NCI-H2171 (cell line): ENCODE results near the gene POMGNT1.

Source experiments
- DNase-seq: peaks from one replicate; lab custom pipeline; 2025; lab: John Stamatoyannopoulos, UW

Gene POMGNT1

DNA sequence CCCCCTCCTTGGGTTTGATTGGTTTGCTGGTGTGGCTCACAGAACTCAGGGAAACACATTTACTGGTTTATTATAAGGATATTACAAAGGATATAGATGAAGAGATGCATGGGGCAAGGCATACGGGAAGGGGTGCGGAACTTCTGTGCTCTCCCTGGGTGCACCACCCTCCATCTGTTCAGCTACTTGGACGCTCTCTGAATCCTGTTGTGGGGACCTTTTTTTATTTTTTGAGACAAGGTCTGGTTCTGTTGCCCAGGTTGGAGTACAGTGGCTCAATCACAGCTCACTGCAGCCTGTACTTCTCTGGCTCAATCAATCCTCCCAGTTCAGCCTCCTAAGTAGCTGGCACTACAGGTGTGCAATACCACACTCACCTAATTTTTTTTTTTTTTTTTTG, 12.3 kb upstream of the POMGNT1 start:
- no peak for DNase-seq

DNA sequence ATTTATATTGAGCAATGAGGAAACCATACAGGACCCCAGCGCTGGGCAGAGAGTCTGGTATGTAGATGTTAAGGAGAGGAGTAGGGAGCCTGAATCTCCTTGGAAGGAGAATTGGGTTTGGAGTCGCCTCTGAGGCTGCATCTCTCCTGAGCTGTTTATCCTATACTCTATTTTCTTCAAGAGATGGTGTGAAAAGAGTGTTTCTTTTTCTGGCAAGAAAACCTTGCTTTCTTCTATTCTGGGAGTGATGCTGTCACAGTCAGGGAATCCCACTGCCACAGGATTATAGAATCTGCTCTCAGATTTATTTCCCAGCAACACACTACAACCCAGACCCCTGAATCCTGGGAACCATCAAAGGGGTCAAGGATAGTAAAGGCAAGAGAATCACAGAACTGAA, 8.2 kb upstream of the POMGNT1 start:
- no peak for DNase-seq

DNA sequence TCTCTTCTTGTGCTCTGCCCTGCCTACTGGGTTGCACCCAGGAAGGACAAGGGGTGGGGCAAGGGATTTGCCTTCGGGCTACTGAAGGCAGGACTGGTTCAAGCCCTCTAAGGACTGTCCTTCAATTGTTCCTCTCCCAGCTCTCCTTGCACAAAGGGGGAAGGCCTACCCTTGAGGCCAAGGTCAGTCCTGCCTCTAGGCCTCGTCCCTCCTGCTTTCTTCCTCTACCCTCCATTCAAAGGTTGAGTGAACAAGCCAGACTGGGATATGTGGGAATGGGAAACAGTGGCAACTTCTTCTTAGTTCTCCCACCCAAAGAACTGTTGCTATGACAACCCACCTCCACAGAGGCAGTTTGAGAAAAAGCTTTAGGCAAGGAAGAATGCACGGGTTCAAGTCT, 7.6 kb upstream of the POMGNT1 start:
- no peak for DNase-seq

GRCh38 chr1:46205141-46205540, 6.9 kb upstream of the POMGNT1 start:
- DNase-seq = no peak

GRCh38 chr1:46204406-46204742, 6.1 kb upstream of the POMGNT1 start:
- DNase-seq = no peak

- DNase-seq = no peak
Measured at GRCh38 chr1:46203738-46204405, 5.6 kb upstream of the POMGNT1 start.

DNA sequence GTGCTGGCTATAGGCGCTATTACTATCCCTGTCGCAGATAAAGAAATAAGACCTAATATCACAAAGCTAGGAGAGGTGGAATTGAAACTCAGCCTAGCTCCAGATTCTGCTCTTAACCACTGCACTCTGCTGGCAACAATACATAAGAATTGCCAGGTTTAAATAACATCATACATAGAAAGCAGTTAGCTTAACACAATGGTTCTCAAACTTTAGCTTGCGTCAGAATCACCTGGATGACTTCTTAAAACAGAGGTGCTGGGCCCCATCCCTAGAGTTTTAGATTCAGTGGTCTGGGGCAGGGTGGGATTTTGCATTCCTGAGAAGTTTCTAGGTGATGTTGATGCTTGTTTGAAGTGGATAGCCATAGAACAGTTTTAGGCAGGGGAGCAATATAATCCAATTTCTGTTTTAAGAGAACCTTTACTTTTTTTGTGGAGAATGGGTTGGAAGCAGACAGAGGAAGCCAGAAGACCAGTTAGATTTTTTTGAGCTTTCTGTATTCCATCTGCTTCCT, 1.1 kb upstream of the POMGNT1 start:
- no peak for DNase-seq

DNA sequence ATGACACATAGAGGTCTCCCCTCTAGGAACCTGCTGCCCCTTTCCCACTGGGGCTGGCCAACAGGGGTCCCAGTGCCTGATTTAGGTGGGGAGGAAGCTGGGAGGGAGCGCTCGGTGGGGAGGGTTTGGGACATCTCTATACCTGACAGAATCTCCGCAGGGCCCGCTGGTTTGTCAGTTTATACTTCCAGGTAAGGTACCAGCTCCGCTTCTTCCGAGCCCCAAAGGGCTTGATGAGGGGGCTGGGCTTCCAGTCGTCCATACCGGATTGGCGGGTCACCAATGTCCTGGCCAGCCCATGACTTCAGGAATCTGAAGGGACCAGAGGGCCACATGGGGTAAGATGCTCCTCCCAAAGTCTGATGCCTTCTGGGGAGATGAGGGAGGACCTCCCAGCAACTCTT, 672 bp downstream of the POMGNT1 start:
- DNase-seq = no peak

- DNase-seq = no peak
Measured at GRCh38 chr1:46196609-46197008, 1.6 kb downstream of the POMGNT1 start.

DNA sequence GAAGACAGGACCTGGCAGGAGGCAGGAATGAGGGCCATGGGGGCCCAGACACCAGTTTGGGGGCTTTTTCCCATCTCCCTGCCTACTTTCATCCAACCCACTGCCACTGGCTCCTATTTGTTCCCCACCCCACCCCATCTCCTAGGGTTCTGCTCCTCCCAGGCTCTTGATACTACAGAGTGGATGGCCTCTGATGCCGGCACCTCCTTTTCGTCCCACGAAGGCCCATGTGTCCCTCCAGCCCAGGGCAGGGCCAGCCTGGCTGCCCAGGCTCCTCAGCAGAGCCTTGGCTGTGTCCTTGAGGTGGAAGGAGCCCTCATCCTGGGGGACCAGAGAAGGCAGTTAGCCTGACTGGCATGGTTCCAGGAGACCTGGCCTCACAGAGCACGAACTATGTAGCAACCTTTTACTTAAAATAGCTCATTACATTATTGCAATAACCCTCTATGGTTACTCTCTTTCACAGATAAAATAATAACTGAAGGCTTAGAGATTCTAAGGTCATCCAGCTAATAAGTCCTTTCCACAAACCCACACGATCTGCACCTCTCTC, 3.5 kb downstream of the POMGNT1 start:
- no peak for DNase-seq

DNA sequence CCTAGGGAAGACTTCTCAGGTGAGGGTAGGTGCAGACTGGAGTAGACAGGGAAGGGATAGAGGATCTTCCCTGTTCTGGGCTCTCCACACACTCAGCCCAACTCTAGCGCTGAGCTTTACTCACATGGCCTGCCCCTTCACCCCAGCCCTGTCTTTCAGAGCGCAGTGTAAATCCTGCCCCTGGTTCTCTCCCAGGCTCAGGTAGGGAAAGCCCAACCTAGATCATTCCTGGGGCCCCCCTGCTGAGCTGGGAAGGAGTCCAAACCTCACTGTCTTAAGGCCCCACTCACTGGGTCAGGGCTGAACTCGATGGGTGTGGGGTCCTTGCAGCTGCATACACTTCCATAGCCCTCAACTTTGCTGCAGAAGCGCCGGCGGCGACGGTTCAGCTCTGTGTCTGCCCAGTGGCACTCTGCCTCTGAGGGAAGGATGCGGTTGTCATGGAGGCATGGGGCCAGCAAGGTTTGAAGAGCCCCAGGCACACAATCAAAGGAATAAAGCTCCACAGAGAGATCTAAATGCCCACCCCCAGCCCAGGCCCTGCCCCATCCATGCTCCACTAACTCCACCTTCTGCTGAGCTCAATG, 4.2 kb downstream of the POMGNT1 start:
- DNase-seq = no peak

DNA sequence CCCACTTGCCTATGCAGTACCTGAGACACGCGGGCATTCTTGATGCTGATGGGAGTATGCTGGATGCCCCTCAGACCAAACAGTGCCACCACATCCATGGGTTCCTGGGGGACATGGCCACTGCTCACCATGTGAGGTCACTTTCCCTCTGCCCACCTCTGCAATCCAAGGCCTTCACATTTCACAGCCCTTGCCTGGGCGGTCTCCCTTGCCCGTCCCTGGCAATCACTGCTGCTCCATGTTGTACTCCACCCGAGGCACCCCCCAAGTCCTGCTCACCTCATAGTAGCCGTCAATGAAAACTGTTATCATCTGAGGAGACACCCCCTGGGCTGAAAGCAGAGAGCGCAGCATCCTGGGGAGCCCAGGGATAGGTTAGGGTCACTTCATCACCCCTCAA, 4.9 kb downstream of the POMGNT1 start:
- no peak for DNase-seq

DNA sequence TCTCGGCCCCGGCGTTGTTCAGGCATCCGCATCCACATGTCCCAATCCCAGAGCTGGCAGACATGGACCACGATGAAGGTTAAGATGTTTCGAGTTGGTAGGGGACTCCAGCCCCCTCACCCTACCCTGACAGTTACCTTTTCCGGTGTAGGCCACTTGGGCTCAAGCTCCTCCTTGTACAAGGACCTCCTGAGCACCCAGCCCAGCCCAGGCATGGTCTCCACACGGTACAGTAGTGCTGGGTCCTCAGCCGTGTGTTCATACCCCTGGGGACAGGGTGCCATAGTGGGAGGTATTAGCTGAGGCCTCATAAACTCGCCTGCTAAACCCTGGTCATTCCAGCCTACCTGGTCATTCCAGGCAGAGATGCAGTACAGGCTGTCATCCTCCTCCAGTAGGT, 6.1 kb downstream of the POMGNT1 start:
- DNase-seq = no peak

DNA sequence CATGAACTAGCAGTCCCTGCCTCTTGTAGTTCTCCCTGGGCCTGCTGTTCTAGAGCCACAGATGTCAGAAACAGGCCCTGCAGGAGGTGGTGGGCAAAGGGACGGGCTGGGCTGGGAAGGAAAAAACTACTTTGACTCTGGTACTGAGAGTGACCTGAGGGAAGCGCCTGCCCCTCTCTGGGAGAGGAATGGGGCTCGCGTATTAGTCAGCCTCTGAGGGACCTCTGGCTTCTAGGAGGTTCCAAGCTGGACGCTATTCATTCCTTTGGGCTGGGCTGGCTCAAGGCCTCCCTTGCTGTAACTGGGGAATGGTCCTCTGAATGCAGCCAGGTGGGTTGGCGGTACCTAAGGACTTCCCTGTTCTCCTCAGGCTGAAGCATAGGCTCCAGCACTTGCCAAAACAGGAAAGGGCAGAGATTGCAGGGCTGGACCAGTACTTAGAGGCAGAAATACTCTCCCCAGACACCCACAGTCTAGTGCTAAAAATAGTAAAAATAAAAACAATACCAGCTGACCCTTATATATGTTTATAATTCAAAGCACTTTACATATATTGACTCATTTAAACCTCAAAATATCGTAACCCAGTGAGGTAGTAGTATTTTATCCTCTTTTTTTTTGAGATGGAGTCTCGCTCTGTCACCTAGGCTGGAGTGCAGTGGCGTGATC, 7.1 kb downstream of the POMGNT1 start:
- DNase-seq = no peak

- DNase-seq = no peak
Measured at GRCh38 chr1:46190539-46190938, 7.7 kb downstream of the POMGNT1 start.

DNA sequence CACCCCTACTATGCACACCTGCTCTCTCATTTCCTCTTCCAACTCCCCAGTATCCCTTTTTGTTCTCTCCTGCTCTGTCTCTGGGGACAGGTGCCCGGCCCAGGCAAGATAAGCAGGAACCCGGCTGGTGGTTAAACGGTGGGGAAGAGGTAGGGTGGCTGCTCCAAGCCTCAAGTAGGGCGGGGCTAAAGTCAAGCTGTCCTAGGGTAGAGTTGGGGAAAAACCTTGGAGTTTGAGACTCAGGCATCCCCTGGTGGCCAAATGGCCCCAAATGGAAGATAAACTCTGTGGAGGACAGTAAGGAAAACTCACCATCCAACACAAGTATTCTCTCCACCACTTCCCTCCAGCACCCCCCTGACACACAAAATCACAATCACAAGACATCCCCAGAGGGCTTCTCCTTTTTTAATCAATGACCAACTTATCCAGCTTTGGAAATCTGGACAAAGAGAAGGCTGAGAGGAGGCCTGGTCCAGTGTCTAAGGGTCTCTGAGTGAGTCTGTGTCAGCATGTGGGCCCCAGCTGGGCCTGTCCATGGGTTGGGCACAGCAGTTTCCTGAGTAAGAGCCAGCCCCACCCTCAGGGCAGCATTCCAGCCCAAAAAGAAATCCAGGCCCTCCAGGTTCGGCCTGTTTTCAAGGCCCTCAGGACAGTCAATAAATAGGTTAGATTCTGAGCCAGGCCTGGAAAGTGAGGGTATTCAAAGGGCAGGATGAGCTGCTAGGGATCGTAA, 9.8 kb downstream of the POMGNT1 start:
- no peak for DNase-seq

- DNase-seq = no peak
Measured at GRCh38 chr1:46187106-46187869, 10.9 kb downstream of the POMGNT1 start.

DNA sequence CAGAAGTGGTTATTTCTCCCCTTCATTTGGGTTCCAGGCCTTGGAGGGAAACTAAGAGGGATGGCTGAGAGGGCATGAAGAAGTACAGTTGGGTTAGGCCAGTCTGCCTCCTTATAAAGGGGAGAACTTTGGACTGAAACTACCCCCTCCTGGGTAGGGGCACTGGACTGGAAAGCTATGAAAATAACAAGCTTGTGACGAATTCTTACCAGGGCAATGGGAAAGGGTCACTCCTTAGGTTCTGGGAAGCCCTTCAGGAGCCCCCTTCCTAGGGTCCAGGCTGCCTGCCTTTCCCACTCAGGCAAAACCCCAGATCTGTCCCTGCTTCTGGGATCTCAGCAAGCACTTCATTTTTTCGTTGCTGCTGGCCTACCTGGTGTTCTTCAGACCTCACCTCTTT, 12.2 kb downstream of the POMGNT1 start:
- DNase-seq = no peak

- DNase-seq = no peak
Measured at GRCh38 chr1:46184920-46185658, 13.1 kb downstream of the POMGNT1 start.

DNA sequence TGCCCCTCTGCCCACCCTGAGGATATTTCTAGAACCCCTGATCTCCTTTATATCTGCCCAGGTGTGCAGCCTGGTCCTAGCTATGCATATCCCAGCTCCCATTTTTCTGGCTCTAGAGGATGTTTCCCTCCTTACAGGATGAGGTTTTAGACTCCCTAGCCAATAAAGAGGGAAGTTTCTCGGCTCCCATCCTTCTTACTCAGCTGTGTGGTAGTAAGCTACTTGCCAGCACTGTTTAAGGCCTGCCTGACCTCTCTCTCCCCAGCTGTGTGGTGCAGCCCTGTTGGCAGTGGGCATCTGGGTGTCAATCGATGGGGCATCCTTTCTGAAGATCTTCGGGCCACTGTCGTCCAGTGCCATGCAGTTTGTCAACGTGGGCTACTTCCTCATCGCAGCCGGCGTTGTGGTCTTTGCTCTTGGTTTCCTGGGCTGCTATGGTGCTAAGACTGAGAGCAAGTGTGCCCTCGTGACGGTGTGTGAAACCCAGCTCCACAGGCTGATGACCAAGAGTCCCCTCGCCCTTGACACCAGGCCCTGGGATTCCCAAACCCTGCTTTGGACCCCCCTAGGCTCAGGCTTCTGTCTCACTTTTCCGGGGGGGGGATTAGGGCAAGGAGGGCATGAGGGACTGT, 14.2 kb downstream of the POMGNT1 start:
- no peak for DNase-seq
